GM18511 (cell line): ENCODE measurements around the gene NRIP2.

Source experiments
- ATAC-seq: cut with Tn5 transposase; IDR thresholded peaks from one replicate; pipeline ENCODE4 v1.9.1; 2021; ENCODE audit warnings: mild to moderate bottlenecking, moderate library complexity; ENCODE audit not compliant: unreplicated experiment

Gene NRIP2

GRCh38 chr12:2776129-2776806 lies 58.6 kb downstream of the NRIP2 start:
- ATAC-seq: no peak

- ATAC-seq: no peak
These were observed 59.4 kb downstream of the NRIP2 start for GRCh38 chr12:2775431-2775830.
